WTC11 (cell line): ENCODE results near the gene OR1L6.

Experiments used
- CREB1 ChIP-seq: sonication (generic); formaldehyde crosslinking; IDR thresholded peaks from 2 replicates; pipeline ENCODE4 v1.8.0; 2023; ENCODE audit warnings: mild to moderate bottlenecking, missing genetic modification reagents
- FOXP1 ChIP-seq: sonication (generic); formaldehyde crosslinking; IDR thresholded peaks from 2 replicates; pipeline ENCODE4 v1.8.0; 2022; ENCODE audit warnings: missing genetic modification reagents, mild to moderate bottlenecking, moderate library complexity, borderline replicate concordance
- KAT7 ChIP-seq: sonication (generic); formaldehyde crosslinking; IDR thresholded peaks from 2 replicates; pipeline ENCODE4 v1.8.1; 2023; ENCODE audit warnings: missing genetic modification reagents, mild to moderate bottlenecking, borderline replicate concordance
- MXD4 ChIP-seq: fragments of 250-450 bp; sonication (Bioruptor Pico); IDR thresholded peaks from 2 replicates; pipeline ENCODE4 v1.8.0; 2021; ENCODE audit warnings: mild to moderate bottlenecking, moderate library complexity, borderline replicate concordance
- NR3C1 ChIP-seq: sonication (generic); formaldehyde crosslinking; conservative IDR thresholded peaks from 2 replicates; pipeline ENCODE4 v1.8.1; 2023; ENCODE audit warnings: low read depth, mild to moderate bottlenecking, missing genetic modification reagents
- SP1 ChIP-seq: sonication (generic); formaldehyde crosslinking; conservative IDR thresholded peaks from 2 replicates; pipeline ENCODE4 v1.8.1; 2022; ENCODE audit warnings: missing genetic modification reagents
- TCF7 ChIP-seq: sonication (generic); formaldehyde crosslinking; IDR thresholded peaks from 2 replicates; pipeline ENCODE4 v1.8.0; 2022; ENCODE audit warnings: mild to moderate bottlenecking, low read depth, missing genetic modification reagents, moderate library complexity
- TP53 ChIP-seq: sonication (generic); formaldehyde crosslinking; IDR thresholded peaks from 2 replicates; pipeline ENCODE4 v1.8.1; 2023; ENCODE audit warnings: mild to moderate bottlenecking, missing genetic modification reagents
- ZNF138 ChIP-seq: sonication (generic); formaldehyde crosslinking; conservative IDR thresholded peaks from 2 replicates; pipeline ENCODE4 v1.8.1; 2022; ENCODE audit warnings: mild to moderate bottlenecking, moderate library complexity, missing genetic modification reagents
- ZNF416 ChIP-seq: fragments of 250-450 bp; sonication (Bioruptor Pico); IDR thresholded peaks from 2 replicates; pipeline ENCODE4 v1.9.0; 2021; ENCODE audit warnings: mild to moderate bottlenecking, inconsistent platforms
- TF ChIP-seq, protein P1 (sequence below): fragments of 200-600 bp; IDR thresholded peaks from 2 replicates; pipeline ENCODE4 v1.8.0; 2022; ENCODE audit warnings: antibody characterized with exemption
- TF ChIP-seq, protein P2 (sequence below): fragments of 250-450 bp; sonication (Bioruptor Pico); IDR thresholded peaks from 2 replicates; pipeline ENCODE4 v2.1.2; 2022; ENCODE audit warnings: mild to moderate bottlenecking, moderate library complexity
- TF ChIP-seq, protein P3 (sequence below): sonication (generic); formaldehyde crosslinking; IDR thresholded peaks from 2 replicates; pipeline ENCODE4 v1.8.1; 2023; ENCODE audit warnings: mild to moderate bottlenecking, missing genetic modification reagents, moderate library complexity
- TF ChIP-seq, protein P4 (sequence below): sonication (generic); formaldehyde crosslinking; IDR thresholded peaks from 2 replicates; pipeline ENCODE4 v1.8.0; 2022; ENCODE audit warnings: mild to moderate bottlenecking, missing genetic modification reagents

DNA sequence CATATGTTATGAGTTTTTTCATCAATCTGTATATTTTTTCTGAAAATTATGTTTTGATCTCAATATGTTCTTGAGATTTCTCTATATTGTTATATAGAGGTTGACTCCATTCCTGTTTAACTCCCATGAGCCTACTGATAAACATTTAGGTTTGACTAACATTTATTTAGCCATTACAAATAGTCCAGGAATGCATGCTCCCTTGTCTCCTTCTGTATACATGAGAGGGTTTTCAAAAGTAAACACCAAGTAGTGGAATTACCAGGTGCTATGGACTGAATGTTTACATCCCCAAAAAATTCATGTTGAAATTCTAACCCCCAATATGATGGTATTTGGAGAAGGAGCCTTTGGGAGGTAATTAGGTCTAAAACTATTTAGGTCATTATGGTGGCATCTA, 43.2 kb downstream of the OR1L6 start:
- TF ChIP-seq SP1 (CRISPR knock-in tag) (no peak), TP53 (no peak), KAT7 (CRISPR knock-in tag) (no peak), ZNF416 (no peak), MXD4 (no peak), TCF7 (CRISPR knock-in tag) (no peak), NR3C1 (CRISPR knock-in tag) (no peak), CREB1 (CRISPR knock-in tag) (no peak), ZNF138 (CRISPR knock-in tag) (no peak), FOXP1 (no peak)
- TF ChIP-seq, protein P1, sequence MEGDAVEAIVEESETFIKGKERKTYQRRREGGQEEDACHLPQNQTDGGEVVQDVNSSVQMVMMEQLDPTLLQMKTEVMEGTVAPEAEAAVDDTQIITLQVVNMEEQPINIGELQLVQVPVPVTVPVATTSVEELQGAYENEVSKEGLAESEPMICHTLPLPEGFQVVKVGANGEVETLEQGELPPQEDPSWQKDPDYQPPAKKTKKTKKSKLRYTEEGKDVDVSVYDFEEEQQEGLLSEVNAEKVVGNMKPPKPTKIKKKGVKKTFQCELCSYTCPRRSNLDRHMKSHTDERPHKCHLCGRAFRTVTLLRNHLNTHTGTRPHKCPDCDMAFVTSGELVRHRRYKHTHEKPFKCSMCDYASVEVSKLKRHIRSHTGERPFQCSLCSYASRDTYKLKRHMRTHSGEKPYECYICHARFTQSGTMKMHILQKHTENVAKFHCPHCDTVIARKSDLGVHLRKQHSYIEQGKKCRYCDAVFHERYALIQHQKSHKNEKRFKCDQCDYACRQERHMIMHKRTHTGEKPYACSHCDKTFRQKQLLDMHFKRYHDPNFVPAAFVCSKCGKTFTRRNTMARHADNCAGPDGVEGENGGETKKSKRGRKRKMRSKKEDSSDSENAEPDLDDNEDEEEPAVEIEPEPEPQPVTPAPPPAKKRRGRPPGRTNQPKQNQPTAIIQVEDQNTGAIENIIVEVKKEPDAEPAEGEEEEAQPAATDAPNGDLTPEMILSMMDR = no peak
- TF ChIP-seq, protein P2, sequence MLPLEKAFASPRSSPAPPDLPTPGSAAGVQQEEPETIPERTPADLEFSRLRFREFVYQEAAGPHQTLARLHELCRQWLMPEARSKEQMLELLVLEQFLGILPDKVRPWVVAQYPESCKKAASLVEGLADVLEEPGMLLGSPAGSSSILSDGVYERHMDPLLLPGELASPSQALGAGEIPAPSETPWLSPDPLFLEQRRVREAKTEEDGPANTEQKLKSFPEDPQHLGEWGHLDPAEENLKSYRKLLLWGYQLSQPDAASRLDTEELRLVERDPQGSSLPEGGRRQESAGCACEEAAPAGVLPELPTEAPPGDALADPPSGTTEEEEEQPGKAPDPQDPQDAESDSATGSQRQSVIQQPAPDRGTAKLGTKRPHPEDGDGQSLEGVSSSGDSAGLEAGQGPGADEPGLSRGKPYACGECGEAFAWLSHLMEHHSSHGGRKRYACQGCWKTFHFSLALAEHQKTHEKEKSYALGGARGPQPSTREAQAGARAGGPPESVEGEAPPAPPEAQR (CRISPR knock-in tag) = no peak
- TF ChIP-seq, protein P3, sequence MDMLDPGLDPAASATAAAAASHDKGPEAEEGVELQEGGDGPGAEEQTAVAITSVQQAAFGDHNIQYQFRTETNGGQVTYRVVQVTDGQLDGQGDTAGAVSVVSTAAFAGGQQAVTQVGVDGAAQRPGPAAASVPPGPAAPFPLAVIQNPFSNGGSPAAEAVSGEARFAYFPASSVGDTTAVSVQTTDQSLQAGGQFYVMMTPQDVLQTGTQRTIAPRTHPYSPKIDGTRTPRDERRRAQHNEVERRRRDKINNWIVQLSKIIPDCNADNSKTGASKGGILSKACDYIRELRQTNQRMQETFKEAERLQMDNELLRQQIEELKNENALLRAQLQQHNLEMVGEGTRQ (CRISPR knock-in tag) = no peak
- TF ChIP-seq, protein P4, sequence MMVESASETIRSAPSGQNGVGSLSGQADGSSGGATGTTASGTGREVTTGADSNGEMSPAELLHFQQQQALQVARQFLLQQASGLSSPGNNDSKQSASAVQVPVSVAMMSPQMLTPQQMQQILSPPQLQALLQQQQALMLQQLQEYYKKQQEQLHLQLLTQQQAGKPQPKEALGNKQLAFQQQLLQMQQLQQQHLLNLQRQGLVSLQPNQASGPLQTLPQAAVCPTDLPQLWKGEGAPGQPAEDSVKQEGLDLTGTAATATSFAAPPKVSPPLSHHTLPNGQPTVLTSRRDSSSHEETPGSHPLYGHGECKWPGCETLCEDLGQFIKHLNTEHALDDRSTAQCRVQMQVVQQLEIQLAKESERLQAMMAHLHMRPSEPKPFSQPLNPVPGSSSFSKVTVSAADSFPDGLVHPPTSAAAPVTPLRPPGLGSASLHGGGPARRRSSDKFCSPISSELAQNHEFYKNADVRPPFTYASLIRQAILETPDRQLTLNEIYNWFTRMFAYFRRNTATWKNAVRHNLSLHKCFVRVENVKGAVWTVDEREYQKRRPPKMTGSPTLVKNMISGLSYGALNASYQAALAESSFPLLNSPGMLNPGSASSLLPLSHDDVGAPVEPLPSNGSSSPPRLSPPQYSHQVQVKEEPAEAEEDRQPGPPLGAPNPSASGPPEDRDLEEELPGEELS (CRISPR knock-in tag) = no peak
